B cell (primary cell): ENCODE data around the gene FAM234A.
"Not testable (repeated sequence)": the region's sequence is repeated elsewhere in the genome, so short reads cannot be mapped to it uniquely, and the experiment has no call there.

Experiments used
- CTCF ChIP-seq: fragments of 200-600 bp; IDR thresholded peaks from one replicate; pipeline ENCODE4 v1.8.0; 2022; ENCODE audit warnings: antibody characterized with exemption, mild to moderate bottlenecking
- EZH2 ChIP-seq: IDR thresholded peaks from 2 replicates; pipeline ENCODE4 v1.6.1; 2012; ENCODE audit warnings: borderline replicate concordance, low read depth, mild to moderate bottlenecking, moderate library complexity, low read length; ENCODE audit not compliant: insufficient read depth, poor library complexity, severe bottlenecking

- TF ChIP-seq CTCF, EZH2: not testable (repeated sequence)
These were observed 4.3 kb upstream of the FAM234A start for GRCh38 chr16:230351-230750.
